Skeletal muscle satellite cell (primary cell): Measurements from ENCODE around the gene FAM76A.
A peak's percentile ranks its signal among the peaks of the same experiment; 100 is the strongest.

Experiments used
- H3K27me3 ChIP-seq: 2 replicates; pipeline ENCODE4 v1.7.0; 2013; ENCODE audit warnings: low read length; ENCODE audit not compliant: control insufficient read depth, insufficient read depth
- H3K36me3 ChIP-seq: 2 replicates; pipeline ENCODE4 v1.7.0; 2013; ENCODE audit warnings: mild to moderate bottlenecking, control low read depth, low read length; ENCODE audit not compliant: insufficient read depth
- H3K4me1 ChIP-seq: 2 replicates; pipeline ENCODE4 v1.7.0; 2013; ENCODE audit warnings: low read length; ENCODE audit not compliant: control insufficient read depth, insufficient read depth
- H3K4me2 ChIP-seq: 2 replicates; pipeline ENCODE4 v1.7.0; 2013; ENCODE audit warnings: mild to moderate bottlenecking, low read length
- H3K4me3 ChIP-seq: 2 replicates; pipeline ENCODE4 v1.7.0; 2013; ENCODE audit warnings: low read length
- H3K9ac ChIP-seq: 2 replicates; pipeline ENCODE4 v1.7.0; 2013; ENCODE audit warnings: mild to moderate bottlenecking, low read depth, low read length, moderate library complexity
- H3K9me3 ChIP-seq: replicated peaks from 2 replicates; pipeline ENCODE4 v1.7.0; 2013; ENCODE audit warnings: mild to moderate bottlenecking, control low read depth, low read length

The FAM76A gene

DNA sequence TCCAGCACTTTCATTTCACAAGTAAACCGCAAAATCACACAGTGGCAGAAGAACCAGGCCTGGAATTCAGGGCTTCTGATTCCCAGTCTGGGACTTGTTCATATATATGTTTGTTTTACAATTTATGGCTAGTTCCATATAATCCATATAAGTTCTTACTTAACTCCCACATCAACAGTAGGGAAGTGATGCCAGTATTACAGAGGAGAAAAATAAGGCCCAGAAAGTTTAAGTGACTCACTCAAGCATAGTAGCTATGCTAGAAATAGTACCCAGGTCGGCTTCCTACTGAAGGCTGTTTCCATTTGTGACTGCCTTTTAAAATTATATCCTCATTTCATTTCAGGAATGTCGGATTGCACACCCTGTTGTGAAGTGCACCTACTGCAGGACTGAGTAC lies 1.4 kb downstream of the FAM76A start:
- peaks cover 16% of the 10 kb centered on the region for H3K4me1 ChIP-seq
- H3K36me3 ChIP-seq: no peaks in the 10 kb centered on the region
- no peaks in the 10 kb centered on the region for H3K27me3 ChIP-seq
- peak overlapping the region; percentile 86 for H3K9ac ChIP-seq
- no peaks in the 10 kb centered on the region for H3K9me3 ChIP-seq
- H3K4me2 ChIP-seq: peak overlapping the region; percentile 88
- peak overlapping the region; percentile 91 for H3K4me3 ChIP-seq

DNA sequence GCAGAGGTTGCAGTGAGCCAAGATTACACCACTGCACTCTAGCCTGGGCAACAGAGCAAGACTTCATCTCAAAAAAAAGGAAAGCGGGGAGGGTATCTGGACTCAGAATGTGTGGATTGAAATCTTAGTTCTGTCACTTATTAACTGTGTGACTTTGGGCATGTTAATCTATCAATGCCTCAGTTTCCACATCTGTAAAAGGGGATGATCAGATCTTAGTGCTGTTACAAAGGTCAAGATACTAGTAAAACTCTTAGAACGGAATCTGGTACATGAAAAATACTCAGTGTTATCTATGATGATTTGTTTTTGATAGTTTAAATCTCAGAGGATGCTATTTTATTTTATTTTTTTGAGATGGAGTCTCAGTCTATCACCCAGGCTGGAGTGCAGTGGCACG lies 10.5 kb downstream of the FAM76A start:
- Histone ChIP-seq H3K4me3 (no peak overlapping the region), H3K36me3 (peaks cover 21% of the 10 kb centered on the region)

GRCh38 chr1:27741121-27741520 lies 15.4 kb downstream of the FAM76A start:
- no peaks in the 10 kb centered on the region for H3K4me1 ChIP-seq
- no peak overlapping the region for H3K9ac ChIP-seq
- H3K27me3 ChIP-seq: no peaks in the 10 kb centered on the region
- no peaks in the 10 kb centered on the region for H3K9me3 ChIP-seq
- no peak overlapping the region for H3K4me3 ChIP-seq
- no peak overlapping the region for H3K4me2 ChIP-seq
- peaks cover 28% of the 10 kb centered on the region for H3K36me3 ChIP-seq

More for the DNA sequence above, 10.5 kb downstream of the FAM76A start:
- Histone ChIP-seq H3K9ac (no peak overlapping the region), H3K9me3 (no peaks in the 10 kb centered on the region), H3K4me1 (no peaks in the 10 kb centered on the region), H3K4me2 (no peak overlapping the region), H3K27me3 (no peaks in the 10 kb centered on the region)

GRCh38 chr1:27744556-27744955 lies 18.8 kb downstream of the FAM76A start:
- Histone ChIP-seq H3K27me3 (no peaks in the 10 kb centered on the region), H3K36me3 (peaks cover 29% of the 10 kb centered on the region), H3K4me1 (no peaks in the 10 kb centered on the region), H3K9ac (no peak overlapping the region), H3K4me2 (no peak overlapping the region), H3K9me3 (no peaks in the 10 kb centered on the region), H3K4me3 (no peak overlapping the region)

- Histone ChIP-seq H3K9ac (no peak overlapping the region), H3K27me3 (no peaks in the 10 kb centered on the region), H3K4me3 (no peak overlapping the region), H3K9me3 (no peaks in the 10 kb centered on the region), H3K4me2 (no peak overlapping the region), H3K4me1 (no peaks in the 10 kb centered on the region), H3K36me3 (peaks cover 34% of the 10 kb centered on the region)
Observed at GRCh38 chr1:27745466-27745865, 19.7 kb downstream of the FAM76A start.

GRCh38 chr1:27752360-27752759 lies 26.6 kb downstream of the FAM76A start:
- Histone ChIP-seq H3K4me3 (no peak overlapping the region), H3K4me2 (no peak overlapping the region), H3K9me3 (no peaks in the 10 kb centered on the region), H3K27me3 (no peaks in the 10 kb centered on the region), H3K4me1 (no peaks in the 10 kb centered on the region), H3K36me3 (peaks cover 48% of the 10 kb centered on the region), H3K9ac (no peak overlapping the region)

GRCh38 chr1:27755286-27755685 lies 29.5 kb downstream of the FAM76A start:
- Histone ChIP-seq H3K36me3 (peaks cover 47% of the 10 kb centered on the region), H3K4me2 (no peak overlapping the region), H3K9me3 (no peaks in the 10 kb centered on the region), H3K4me3 (no peak overlapping the region), H3K4me1 (no peaks in the 10 kb centered on the region), H3K27me3 (no peaks in the 10 kb centered on the region), H3K9ac (no peak overlapping the region)

DNA sequence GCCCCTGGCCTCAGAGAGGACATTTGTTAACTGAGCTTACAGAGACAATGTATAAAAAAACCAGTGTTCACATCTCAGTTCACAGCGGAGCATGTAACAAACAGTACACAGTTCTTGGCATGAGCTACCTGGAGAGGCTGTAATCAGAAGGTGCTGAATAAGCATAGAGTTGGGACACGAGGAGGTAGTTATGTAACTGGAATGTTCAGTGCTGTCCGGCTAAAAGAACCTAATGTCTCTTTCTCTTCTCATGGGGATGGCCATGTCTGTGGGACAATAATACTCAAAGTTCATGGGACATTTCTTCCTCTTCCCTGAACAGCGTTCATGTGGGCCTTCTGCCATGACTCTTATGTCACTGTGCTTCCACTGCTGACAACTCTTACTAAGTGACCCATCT lies 30.1 kb downstream of the FAM76A start:
- no peak overlapping the region for H3K4me3 ChIP-seq
- H3K4me2 ChIP-seq: no peak overlapping the region
- H3K9ac ChIP-seq: no peak overlapping the region
- H3K9me3 ChIP-seq: no peaks in the 10 kb centered on the region
- H3K36me3 ChIP-seq: peaks cover 45% of the 10 kb centered on the region
- no peaks in the 10 kb centered on the region for H3K4me1 ChIP-seq
- no peaks in the 10 kb centered on the region for H3K27me3 ChIP-seq

DNA sequence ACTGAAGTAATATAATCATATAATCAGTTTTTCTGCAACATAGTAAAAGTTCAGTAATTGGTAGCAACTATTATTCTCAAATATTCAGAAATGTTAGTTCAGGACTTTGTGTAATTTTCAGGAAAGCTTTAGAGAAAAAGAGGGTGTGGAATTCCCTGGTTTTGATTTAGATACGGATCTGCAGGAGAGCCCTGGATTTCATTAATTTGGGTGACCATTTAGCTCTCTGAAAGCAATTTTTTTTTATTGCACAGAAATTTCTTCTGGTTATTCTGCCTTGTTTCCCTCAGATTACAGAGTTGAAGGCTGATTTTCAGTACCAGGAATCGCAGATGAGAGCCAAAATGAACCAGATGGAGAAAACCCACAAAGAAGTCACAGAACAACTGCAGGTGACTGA lies 33.5 kb downstream of the FAM76A start:
- Histone ChIP-seq H3K4me1 (no peaks in the 10 kb centered on the region), H3K9me3 (no peaks in the 10 kb centered on the region), H3K9ac (no peak overlapping the region), H3K27me3 (no peaks in the 10 kb centered on the region), H3K4me2 (no peak overlapping the region), H3K4me3 (no peak overlapping the region), H3K36me3 (peaks cover 38% of the 10 kb centered on the region)

DNA sequence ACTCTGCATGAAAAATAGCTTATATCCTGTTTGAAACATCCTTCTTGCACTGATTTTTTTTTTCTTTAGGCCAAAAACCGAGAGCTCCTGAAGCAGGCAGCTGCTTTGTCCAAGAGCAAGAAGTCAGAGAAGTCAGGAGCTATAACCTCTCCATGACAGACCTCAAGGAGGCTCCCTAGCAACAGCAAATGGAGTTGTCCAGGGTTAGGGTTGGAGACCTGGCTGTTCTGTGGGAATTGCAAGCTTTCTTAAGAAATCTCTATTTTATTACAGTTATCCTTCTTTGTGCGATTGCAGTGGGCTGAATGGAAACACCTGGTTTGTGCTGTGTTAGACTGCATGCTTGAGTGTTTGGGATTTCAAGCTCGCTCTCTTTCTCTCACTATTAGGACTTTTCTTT lies 34.7 kb downstream of the FAM76A start:
- H3K27me3 ChIP-seq: no peaks in the 10 kb centered on the region
- no peak overlapping the region for H3K9ac ChIP-seq
- H3K4me3 ChIP-seq: no peak overlapping the region
- no peaks in the 10 kb centered on the region for H3K9me3 ChIP-seq
- peaks cover 27% of the 10 kb centered on the region for H3K36me3 ChIP-seq
- no peak overlapping the region for H3K4me2 ChIP-seq
- H3K4me1 ChIP-seq: no peaks in the 10 kb centered on the region

GRCh38 chr1:27762033-27762432 lies 36.3 kb downstream of the FAM76A start:
- Histone ChIP-seq H3K9me3 (no peaks in the 10 kb centered on the region), H3K4me2 (no peak overlapping the region), H3K36me3 (peaks cover 17% of the 10 kb centered on the region), H3K4me3 (no peak overlapping the region), H3K9ac (no peak overlapping the region), H3K4me1 (no peaks in the 10 kb centered on the region), H3K27me3 (no peaks in the 10 kb centered on the region)

DNA sequence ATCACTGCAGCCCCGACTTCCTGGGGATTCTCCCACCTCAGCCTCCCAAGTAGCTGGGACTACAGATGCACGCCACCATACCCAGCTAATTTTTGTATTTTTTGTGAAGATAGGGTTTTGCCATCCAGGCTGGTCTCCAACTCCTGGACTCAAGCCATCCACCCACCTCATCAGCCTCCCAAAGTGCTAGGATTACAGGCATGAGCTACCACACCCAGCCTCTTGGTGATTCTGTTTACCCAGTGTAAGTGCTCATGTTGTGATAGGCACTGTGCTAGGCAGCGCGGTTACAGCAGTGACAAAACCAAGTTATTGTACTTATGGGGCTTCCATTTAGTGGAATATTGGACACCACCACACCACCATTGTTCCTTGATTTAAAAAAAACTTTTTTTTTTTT lies 37.6 kb downstream of the FAM76A start:
- Histone ChIP-seq H3K9me3 (no peaks in the 10 kb centered on the region), H3K4me2 (no peak overlapping the region), H3K4me3 (no peak overlapping the region), H3K27me3 (no peaks in the 10 kb centered on the region), H3K4me1 (no peaks in the 10 kb centered on the region), H3K36me3 (peaks cover 13% of the 10 kb centered on the region), H3K9ac (no peak overlapping the region)
